Natural killer cell (primary cell): ENCODE results near the gene ALDH3B1. TPM values are rescaled to one million over a fixed set of nuclear protein-coding genes. Genes with fewer than 3 reads are reported as not detected.
"Not testable (repeated sequence)": the region's sequence is repeated elsewhere in the genome, so short reads cannot be mapped to it uniquely, and the experiment has no call there.

ENCODE experiments used
- ATAC-seq, 3 donors: fragments of 150-1000 bp in 2 of 3; fragments of 200-7000 bp in 1 of 3; cut with Tn5 transposase; 1 replicate in 1 of 3; 2 replicates in 2 of 3; pipeline ENCODE4 v1.10.0; 2021; ENCODE audit warnings: mild to moderate bottlenecking in 2 of 3, moderate library complexity in 2 of 3
- DNase-seq, 2 donors: peaks; one replicate each; pipeline versions ENCODE4 v3.0.0 to v3.0.0-alpha.2; 2013 to 2021; ENCODE audit warnings: mixed read lengths in 1 of 2
- H3K27ac ChIP-seq: one replicate; pipeline ENCODE4 v1.5.1; 2013; ENCODE audit warnings: mild to moderate bottlenecking, low read length
- H3K27me3 ChIP-seq: one replicate; pipeline ENCODE4 v1.6.1; 2013; ENCODE audit warnings: low read length; ENCODE audit not compliant: control insufficient read depth, insufficient read depth
- H3K36me3 ChIP-seq: one replicate; pipeline ENCODE4 v1.6.1; 2013; ENCODE audit warnings: low read length; ENCODE audit not compliant: control insufficient read depth, insufficient read depth
- H3K4me1 ChIP-seq: one replicate; pipeline ENCODE4 v1.6.1; 2013; ENCODE audit warnings: low read length; ENCODE audit not compliant: control insufficient read depth, insufficient read depth
- H3K4me3 ChIP-seq: one replicate; pipeline ENCODE4 v1.5.1; 2013; ENCODE audit warnings: low read length
- H3K9me3 ChIP-seq: one replicate; pipeline ENCODE4 v1.6.1; 2013; ENCODE audit warnings: low read length; ENCODE audit not compliant: control insufficient read depth, insufficient read depth
- H3K27ac Mint-ChIP-seq, 2 donors: one replicate each; pipeline ENCODE4 v1.8.0; 2022; ENCODE audit warnings: mild to moderate bottlenecking in 2 of 2, mixed read lengths in 2 of 2, moderate library complexity in 1 of 2
- H3K27me3 Mint-ChIP-seq, 2 donors: one replicate each; pipeline ENCODE4 v1.8.0; 2022; ENCODE audit warnings: low read depth in 2 of 2, mixed read lengths in 2 of 2
- H3K36me3 Mint-ChIP-seq: one replicate; pipeline ENCODE4 v1.8.0; 2022; ENCODE audit warnings: mixed read lengths
- H3K4me1 Mint-ChIP-seq, 2 donors: one replicate each; pipeline ENCODE4 v1.8.0; 2022; ENCODE audit warnings: mixed read lengths in 2 of 2
- H3K4me3 Mint-ChIP-seq: one replicate; pipeline ENCODE4 v1.8.0; 2022; ENCODE audit warnings: mild to moderate bottlenecking, moderate library complexity, mixed read lengths
- H3K9me3 Mint-ChIP-seq, 2 donors: one replicate each; pipeline ENCODE4 v1.8.0; 2022; ENCODE audit warnings: mixed read lengths in 2 of 2
- WGBS: methylation state at CpG from one replicate; pipeline ENCODE4 v1.1.7; 2013; ENCODE audit warnings: missing lambda C conversion rate; ENCODE audit not compliant: insufficient coverage; 5-methylcytosine and 5-hydroxymethylcytosine counted together
- intact Hi-C: fragments of 100-400 bp; cut with micrococcal nuclease; formaldehyde crosslinking; loops from one replicate; pipeline ENCODE4 v1.14.2; 2022
- total RNA-seq, 4 donors: library from RNA; stranded (reverse); fragments of 120-200 nt in 1 of 4; gene quantifications; one replicate each; pipeline versions ENCODE4 v1.2.3 to v1.2.4, GENCODE V29; 2013 to 2022
- TF ChIP-seq, protein P1 (sequence below): fragments of 200-600 bp; IDR thresholded peaks from one replicate; pipeline ENCODE4 v1.8.0; 2022; ENCODE audit warnings: antibody characterized with exemption

ALDH3B1 gene, protein sequence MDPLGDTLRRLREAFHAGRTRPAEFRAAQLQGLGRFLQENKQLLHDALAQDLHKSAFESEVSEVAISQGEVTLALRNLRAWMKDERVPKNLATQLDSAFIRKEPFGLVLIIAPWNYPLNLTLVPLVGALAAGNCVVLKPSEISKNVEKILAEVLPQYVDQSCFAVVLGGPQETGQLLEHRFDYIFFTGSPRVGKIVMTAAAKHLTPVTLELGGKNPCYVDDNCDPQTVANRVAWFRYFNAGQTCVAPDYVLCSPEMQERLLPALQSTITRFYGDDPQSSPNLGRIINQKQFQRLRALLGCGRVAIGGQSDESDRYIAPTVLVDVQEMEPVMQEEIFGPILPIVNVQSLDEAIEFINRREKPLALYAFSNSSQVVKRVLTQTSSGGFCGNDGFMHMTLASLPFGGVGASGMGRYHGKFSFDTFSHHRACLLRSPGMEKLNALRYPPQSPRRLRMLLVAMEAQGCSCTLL
- 1 to 10 TPM; 2.4 to 9.0 (median 4.0) TPM for total RNA-seq
- 4.0 TPM for total RNA-seq (2013)

DNA sequence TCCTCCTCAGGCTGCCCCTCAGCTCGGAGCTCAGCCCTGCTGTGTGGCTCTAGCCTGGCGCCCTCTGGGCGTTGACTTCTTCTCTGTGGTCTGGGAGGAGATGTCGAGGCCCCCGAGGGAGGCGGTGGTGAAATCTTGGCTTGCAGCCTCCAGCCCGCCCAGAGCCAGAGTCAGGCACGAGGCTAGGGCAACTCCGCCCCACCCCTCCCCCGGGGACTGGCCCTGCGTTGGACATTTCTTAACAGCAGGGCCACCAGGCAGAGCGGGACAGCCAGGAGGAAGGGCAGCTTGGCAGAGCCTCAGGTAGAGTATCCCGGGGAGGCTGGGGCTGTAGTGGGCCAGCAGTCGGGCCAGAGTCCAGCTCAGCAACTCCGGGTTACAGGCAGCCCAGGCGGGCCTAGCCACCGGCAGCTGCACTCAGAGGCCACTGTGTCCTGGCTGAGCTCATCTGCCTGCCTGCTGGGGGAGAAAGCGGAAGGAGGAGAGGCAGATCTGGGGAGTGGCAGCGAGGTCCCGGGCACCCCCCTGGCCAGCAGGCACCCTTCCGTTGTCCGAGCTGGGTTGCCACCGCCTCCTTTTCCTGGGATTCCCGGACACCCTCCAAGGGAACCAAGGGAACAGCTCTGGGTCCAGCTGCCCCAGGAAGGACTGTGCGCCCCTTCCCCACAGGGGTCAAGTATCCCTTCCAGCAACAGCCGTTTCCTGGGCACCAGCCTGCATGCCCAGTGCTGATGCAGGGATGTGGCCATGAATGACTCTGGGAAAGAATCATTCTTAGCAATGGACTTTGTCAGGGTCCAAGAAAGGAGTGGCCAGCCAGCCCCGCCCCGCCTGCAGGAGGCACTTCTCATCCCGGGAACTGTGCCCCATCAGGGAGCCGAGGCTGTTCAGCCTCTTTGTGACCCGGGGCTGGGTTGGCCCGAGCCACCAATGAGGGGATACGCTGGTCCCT is at the start of gene ALDH3B1:
ALDH3B1 (plus strand) TSS at position 238 of the 952 bp plus-strand sequence. CDS start 4,971 bp downstream, outside the sequence.
- Mint-ChIP-seq H3K36me3 (no peaks in the 10 kb centered on the region), H3K4me1 (peaks cover 21 to 26% of the 10 kb centered on the region in 2 donors), H3K4me3 (peak within 1 kb of the TSS; percentile 74), H3K9me3 (no peaks in the 10 kb centered on the region), H3K27me3 (no peaks in the 10 kb centered on the region), H3K27ac (peak within 1 kb of the TSS in 1 of 2 donors; percentile 88)
- Histone ChIP-seq H3K4me3 (peak within 1 kb of the TSS; percentile 8), H3K27me3 (no peaks in the 10 kb centered on the region), H3K4me1 (peaks cover 54% of the 10 kb centered on the region), H3K36me3 (no peaks in the 10 kb centered on the region), H3K9me3 (no peaks in the 10 kb centered on the region), H3K27ac (peak within 1 kb of the TSS; percentile 47)
- TF ChIP-seq, protein P1, sequence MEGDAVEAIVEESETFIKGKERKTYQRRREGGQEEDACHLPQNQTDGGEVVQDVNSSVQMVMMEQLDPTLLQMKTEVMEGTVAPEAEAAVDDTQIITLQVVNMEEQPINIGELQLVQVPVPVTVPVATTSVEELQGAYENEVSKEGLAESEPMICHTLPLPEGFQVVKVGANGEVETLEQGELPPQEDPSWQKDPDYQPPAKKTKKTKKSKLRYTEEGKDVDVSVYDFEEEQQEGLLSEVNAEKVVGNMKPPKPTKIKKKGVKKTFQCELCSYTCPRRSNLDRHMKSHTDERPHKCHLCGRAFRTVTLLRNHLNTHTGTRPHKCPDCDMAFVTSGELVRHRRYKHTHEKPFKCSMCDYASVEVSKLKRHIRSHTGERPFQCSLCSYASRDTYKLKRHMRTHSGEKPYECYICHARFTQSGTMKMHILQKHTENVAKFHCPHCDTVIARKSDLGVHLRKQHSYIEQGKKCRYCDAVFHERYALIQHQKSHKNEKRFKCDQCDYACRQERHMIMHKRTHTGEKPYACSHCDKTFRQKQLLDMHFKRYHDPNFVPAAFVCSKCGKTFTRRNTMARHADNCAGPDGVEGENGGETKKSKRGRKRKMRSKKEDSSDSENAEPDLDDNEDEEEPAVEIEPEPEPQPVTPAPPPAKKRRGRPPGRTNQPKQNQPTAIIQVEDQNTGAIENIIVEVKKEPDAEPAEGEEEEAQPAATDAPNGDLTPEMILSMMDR = no peak
- 49% methylated on average over 33 of the region's 33 CpGs for WGBS
- DNase-seq (no peak), ATAC-seq (peak; percentile 40 to 75 (median 69))
- intact Hi-C loops = no loop called here

DNA sequence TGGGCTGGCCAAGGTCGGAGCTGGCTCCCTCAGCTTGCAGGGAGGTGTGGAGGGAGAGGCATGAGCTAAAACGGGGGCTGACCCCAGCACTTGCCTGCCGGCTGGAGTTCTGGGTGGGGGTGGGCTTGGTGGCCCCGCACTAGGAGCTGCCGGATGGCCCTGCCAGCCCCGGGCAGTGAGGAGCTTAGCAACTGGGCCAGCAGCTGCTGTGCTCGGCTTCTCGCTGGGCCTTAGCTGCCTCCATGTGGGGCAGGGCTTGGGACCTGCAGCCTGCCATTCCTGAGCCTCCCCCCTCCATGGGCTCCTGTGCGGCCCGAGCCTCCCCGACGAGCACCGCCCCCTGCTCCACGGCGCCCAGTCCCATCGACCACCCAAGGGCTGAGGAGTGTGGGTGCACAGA is 46.9 kb upstream of the ALDH3B1 start:
- H3K4me1 ChIP-seq, H3K27ac Mint-ChIP-seq, intact Hi-C loops, H3K9me3 ChIP-seq, DNase-seq, H3K36me3 Mint-ChIP-seq, H3K27ac ChIP-seq, H3K9me3 Mint-ChIP-seq, ATAC-seq, H3K36me3 ChIP-seq, H3K4me3 Mint-ChIP-seq, H3K27me3 ChIP-seq, H3K4me3 ChIP-seq, H3K4me1 Mint-ChIP-seq: not testable (repeated sequence)
- H3K27me3 Mint-ChIP-seq = peaks cover 12% of the 10 kb centered on the region in 2 donors
- WGBS = 87% methylated on average over 16 of the region's 16 CpGs

DNA sequence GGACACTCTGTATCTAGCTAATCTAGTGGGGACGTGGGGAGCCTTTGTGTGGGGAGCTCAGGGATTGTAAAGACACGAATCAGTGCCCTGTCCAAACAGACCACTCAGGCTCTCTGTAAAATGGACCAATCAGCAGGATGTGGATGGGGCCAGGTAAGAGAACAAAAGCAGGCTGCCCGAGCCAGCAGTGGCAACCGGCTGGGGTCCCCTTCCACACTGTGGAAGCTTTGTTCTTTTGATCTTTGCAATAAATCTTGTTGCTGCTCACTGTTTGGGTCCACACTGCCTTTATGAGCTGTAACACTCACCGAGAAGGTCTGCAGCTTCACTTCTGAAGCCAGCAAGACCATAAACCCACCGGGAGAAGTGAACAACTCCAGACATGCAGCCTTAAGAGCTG is 46.2 kb upstream of the ALDH3B1 start:
- H3K9me3 Mint-ChIP-seq, H3K4me3 ChIP-seq, H3K27ac Mint-ChIP-seq, H3K27me3 ChIP-seq, H3K4me3 Mint-ChIP-seq, H3K36me3 ChIP-seq, H3K36me3 Mint-ChIP-seq, ATAC-seq, H3K4me1 ChIP-seq, H3K4me1 Mint-ChIP-seq, H3K27ac ChIP-seq, H3K9me3 ChIP-seq, intact Hi-C loops, DNase-seq: not testable (repeated sequence)
- 66% methylated on average over 6 of the region's 6 CpGs for WGBS
- peaks cover 12% of the 10 kb centered on the region in 2 donors for H3K27me3 Mint-ChIP-seq

DNA sequence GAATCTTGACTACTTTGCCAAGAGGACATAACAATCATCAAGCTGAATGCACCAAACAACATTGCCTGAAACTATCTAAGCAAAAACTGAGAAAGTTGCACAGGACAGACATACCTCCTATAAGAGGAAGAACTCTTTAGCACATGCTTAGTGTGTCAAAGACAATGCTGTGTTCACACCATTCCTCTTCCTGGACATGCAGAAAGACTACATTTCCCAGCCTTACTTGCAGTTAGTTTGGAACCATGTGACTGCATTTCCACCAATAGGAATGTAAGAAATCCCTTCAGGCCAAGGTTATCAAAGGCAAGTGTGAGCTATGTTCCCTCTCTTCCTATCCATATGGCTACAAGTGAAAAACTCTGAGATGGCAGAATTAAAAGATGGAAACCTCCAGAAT is 45.4 kb upstream of the ALDH3B1 start:
- H3K4me1 ChIP-seq, H3K27ac ChIP-seq, H3K36me3 Mint-ChIP-seq, H3K4me3 ChIP-seq, H3K4me1 Mint-ChIP-seq, ATAC-seq, H3K27ac Mint-ChIP-seq, H3K4me3 Mint-ChIP-seq, intact Hi-C loops, H3K9me3 Mint-ChIP-seq, DNase-seq, H3K36me3 ChIP-seq, H3K27me3 ChIP-seq, H3K9me3 ChIP-seq: not testable (repeated sequence)
- H3K27me3 Mint-ChIP-seq = peaks cover 10 to 12% of the 10 kb centered on the region in 2 donors

DNA sequence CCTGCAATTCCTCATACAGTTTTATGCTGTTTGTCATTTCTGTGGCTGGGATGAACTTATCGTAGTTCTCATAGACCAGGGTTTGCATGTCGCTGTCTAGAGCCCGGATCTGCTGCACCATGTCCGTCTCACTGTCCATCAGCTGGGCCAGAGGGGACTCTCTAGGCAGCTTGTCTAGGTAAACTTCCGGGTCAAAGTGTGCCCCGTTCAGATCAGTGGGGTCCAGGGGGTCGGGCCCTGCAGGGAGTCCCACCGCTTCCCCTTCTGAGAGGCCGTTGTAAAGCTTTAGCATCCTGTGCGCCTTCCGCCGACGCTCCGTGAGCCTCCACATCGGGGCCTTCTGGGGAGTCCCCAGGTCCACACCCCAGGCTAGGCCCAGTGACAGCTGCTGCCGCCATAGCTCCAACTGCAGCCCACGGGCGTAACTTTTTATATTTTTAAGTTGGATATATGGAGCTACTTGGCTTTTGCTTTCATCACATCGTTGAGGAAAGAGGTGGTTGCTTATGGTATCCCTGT is 44.2 kb upstream of the ALDH3B1 start:
- H3K9me3 ChIP-seq, H3K27me3 ChIP-seq, H3K4me1 Mint-ChIP-seq, H3K36me3 ChIP-seq, H3K27ac Mint-ChIP-seq, intact Hi-C loops, H3K4me1 ChIP-seq, H3K36me3 Mint-ChIP-seq, H3K4me3 ChIP-seq, H3K27me3 Mint-ChIP-seq, H3K4me3 Mint-ChIP-seq, DNase-seq, H3K9me3 Mint-ChIP-seq, ATAC-seq, H3K27ac ChIP-seq: not testable (repeated sequence)
- WGBS = 96% methylated on average over 16 of the region's 19 CpGs

DNA sequence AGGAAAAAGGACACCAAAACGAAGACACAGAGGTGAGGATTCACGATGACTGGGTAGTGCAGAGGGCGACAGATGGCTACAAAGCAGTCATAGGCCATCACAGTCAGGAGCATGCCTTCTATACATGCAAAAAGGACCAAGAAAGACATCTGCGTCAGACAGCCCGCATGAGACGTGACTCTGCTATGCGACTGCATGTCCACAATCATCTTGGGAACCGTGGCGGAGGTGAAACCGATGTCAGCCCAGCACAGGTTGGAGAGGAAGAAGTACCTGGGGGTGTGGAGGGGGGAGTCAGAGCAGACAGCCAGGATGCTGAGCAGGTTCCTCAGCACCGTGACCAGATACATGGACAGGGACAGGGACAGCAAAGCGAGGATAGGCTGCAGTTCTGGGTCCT is 35.4 kb upstream of the ALDH3B1 start:
- H3K4me3 ChIP-seq, H3K4me3 Mint-ChIP-seq, H3K9me3 Mint-ChIP-seq, H3K4me1 ChIP-seq, H3K27ac ChIP-seq, H3K36me3 Mint-ChIP-seq, ATAC-seq, H3K4me1 Mint-ChIP-seq, H3K27me3 ChIP-seq, H3K27ac Mint-ChIP-seq, H3K9me3 ChIP-seq, DNase-seq, H3K36me3 ChIP-seq, intact Hi-C loops: not testable (repeated sequence)
- WGBS = 88% methylated on average over 12 of the region's 12 CpGs
- H3K27me3 Mint-ChIP-seq = peaks cover 14 to 15% of the 10 kb centered on the region in 2 donors
